Esophagus muscularis mucosa (tissue), 4 donors: Measurements from ENCODE around the gene ETNPPL.

ENCODE experiments used
- EP300 ChIP-seq: sonication (generic); formaldehyde crosslinking; IDR thresholded peaks from one replicate; pipeline ENCODE4 v1.6.1; 2017; ENCODE audit warnings: antibody characterized with exemption
- POLR2A ChIP-seq: fragments of 450-650 bp; IDR thresholded peaks from one replicate; pipeline ENCODE4 v1.6.1; 2017; ENCODE audit warnings: antibody characterized with exemption, moderate library complexity, mild to moderate bottlenecking, low read depth
- POLR2AphosphoS5 ChIP-seq, 2 donors: sonication (generic); formaldehyde crosslinking; IDR thresholded peaks; one replicate each; pipeline ENCODE4 v1.6.1; 2017; ENCODE audit warnings: antibody characterized with exemption in 2 of 2
- TF ChIP-seq, protein P1 (sequence below), 3 experiments: fragments of 200-600 bp in 2 of 3; fragments of 450-650 bp in 1 of 3; sonication (generic) in 2 of 3; IDR thresholded peaks; one replicate each; pipeline ENCODE4 v1.5.1; 2017 to 2019; ENCODE audit warnings: antibody characterized with exemption in 3 of 3, mild to moderate bottlenecking in 2 of 3, moderate library complexity in 1 of 3

DNA sequence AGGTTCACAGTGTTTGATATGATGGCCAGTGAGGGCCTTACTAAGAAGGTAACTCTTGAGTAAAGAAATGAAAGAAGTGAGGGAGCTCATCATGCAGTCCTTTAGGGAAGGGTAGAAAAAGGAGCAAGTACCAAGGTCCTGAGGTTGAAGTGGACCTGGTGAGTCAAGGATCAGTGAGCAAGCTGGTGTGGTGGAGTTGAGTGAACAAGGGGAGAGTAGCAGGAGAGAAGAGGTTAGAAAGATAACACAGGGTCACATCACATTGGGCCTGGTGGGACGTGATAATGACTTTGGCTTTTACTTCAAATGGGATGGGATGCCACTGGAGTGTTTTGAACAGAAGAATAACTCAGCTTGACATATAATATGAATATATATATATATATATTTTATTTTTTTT, 67.8 kb downstream of the ETNPPL start:
- TF ChIP-seq, protein P1, sequence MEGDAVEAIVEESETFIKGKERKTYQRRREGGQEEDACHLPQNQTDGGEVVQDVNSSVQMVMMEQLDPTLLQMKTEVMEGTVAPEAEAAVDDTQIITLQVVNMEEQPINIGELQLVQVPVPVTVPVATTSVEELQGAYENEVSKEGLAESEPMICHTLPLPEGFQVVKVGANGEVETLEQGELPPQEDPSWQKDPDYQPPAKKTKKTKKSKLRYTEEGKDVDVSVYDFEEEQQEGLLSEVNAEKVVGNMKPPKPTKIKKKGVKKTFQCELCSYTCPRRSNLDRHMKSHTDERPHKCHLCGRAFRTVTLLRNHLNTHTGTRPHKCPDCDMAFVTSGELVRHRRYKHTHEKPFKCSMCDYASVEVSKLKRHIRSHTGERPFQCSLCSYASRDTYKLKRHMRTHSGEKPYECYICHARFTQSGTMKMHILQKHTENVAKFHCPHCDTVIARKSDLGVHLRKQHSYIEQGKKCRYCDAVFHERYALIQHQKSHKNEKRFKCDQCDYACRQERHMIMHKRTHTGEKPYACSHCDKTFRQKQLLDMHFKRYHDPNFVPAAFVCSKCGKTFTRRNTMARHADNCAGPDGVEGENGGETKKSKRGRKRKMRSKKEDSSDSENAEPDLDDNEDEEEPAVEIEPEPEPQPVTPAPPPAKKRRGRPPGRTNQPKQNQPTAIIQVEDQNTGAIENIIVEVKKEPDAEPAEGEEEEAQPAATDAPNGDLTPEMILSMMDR (IDR thresholded peaks at IDR 0.05): no peak
- TF ChIP-seq POLR2A (no peak), EP300 (no peak), POLR2AphosphoS5 (IDR thresholded peaks at IDR 0.05) (no peak)
